Right kidney (tissue), 9 donors: Measurements from ENCODE around the gene ATP1A3.
"Not testable (repeated sequence)": the region's sequence is repeated elsewhere in the genome, so short reads cannot be mapped to it uniquely, and the experiment has no call there.

ENCODE experiments used
- DNase-seq: peaks from one replicate; pipeline ENCODE4 v3.0.0-alpha.2; 2016
- long read RNA-seq, 8 donors: transcript quantifications; one replicate each; lab custom pipeline, GENCODE V29; 2026

ATP1A3 gene
- long read RNA-seq, donor 1, result 0 reads
- long read RNA-seq, donor 2, result 0 reads
- long read RNA-seq, donor 3, result 0 reads
- long read RNA-seq, donor 4, result 0 reads
- long read RNA-seq, donor 5, result 0 reads
- long read RNA-seq, donor 6, result 0 reads
- long read RNA-seq, donor 7, result 0 reads
- long read RNA-seq, donor 8, result 0 reads

DNA sequence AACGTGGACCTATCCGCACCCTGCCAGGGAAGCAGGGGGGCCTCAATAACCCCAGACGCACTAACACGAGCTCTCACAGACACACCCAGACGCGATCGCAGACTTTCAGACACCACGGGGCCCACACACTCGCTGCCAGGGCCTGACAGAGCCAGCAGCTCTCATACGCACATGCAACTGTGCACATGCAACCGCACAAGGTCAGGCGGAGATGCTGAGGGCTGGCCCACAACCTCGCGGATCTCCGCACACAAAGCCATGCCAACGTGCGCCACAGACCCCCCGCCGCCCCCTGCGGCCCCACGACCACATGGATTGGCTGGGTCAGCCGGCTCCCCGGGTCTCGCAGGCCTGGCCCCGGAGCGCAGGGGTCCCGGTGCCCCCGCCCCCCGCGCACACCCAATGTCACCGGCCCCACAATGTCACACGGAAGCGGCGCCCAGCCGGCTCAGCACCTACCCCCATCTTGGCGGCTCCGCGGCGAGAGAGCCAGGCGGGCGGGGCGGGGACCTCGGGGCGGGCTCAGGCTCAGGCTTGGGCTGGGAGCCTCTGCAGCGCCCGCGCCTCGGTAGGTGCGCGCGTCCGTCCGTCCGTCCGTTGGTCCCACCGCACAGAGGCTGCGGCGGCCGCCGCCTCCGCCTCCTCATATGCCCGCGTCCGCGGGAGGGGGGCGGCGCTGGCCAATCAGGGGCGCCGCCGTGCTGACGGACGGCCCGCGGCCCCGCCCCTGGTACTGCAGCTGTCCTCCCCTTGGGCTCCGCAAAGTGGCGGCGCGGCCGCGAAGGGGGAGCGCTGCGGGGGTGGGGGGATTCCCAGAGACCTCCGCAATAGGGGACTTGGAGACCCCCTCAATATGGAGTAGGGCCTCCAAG is at the start of gene ATP1A3:
ATP1A3 (minus strand) TSS at position 619 of the 872 bp plus-strand sequence; CDS start at position 465, 154 bp downstream.
- peak; percentile 35 for DNase-seq

GRCh38 chr19:42042455-42043170 is 48.6 kb upstream of the ATP1A3 start:
- DNase-seq, result no peak

DNA sequence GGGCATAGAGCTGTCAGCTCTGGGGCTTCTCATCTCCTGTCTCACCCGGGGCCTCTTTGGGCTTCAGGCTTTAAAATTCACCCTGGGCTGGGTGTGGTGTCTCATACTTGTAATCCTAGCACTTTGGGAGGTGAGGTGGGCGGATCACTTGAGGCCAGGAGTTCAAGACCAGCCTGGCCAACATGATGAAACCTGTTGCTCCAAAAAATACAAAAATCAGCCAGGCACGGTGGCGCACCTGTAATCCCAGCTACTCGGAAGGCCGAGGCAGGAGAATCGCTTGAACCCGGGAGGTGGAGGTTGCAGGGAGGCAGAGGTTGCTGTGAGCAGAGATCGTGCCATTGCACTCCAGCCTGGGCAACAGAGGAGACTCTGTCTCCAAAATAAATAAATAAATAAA is 46.5 kb upstream of the ATP1A3 start:
- not testable (repeated sequence) for DNase-seq

GRCh38 chr19:42040031-42040430 is 46.0 kb upstream of the ATP1A3 start:
- no peak for DNase-seq

DNA sequence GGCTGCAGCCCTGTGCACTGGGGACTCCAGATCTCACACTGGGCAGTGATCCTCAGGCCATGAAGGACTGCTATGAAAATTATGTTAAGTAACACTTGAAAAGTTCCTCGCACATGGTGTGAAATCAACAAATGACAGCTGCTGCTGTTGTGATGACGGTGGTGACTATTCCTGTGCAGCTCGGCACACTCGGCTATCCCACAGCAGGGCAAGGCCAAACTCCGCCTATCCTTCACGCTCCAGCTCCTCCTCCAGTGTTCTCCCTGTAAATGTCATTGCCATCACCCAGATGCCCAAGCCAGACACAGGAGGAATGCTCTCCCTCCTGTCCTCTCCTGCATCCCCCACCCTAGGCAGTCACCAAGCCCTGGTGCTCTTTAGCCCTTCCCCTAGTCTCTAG is 44.6 kb upstream of the ATP1A3 start:
- DNase-seq, result no peak

- DNase-seq, result no peak
Observed at GRCh38 chr19:42037649-42038048, 43.6 kb upstream of the ATP1A3 start.

DNA sequence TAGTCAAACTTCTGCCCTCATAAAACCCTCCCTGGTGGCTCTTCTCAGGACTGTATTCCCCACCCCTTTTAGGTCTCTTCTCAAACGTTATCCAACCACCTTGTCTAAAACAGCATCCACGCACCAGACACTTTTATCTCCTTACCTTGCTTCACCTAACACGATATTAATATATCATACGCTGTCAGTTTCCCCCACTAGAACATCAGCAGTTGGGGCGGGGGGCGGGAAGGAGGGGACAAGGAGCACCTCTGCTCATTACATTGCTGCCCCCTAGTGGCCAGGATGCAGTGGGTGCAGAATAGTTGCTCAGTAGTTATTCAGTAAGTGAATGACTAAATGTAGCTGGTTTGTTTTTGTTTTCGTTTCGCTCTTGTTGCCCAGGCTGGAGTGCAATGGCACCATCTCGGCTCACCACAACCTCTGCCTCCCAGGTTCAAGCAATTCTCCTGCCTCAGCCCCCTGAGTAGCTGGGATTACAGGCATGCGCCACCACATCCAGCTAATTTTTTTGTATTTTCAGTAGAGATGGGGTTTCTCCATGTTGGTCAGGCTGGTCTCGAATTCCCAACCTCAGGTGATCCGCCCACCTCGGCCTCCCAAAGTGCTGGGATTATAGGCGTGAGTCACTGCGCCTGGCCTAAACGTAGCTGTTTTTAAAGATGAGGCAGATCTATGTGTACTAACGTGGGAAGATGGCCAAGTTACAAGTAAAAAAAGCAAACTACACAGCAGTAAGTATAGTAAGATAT is 40.8 kb upstream of the ATP1A3 start:
- DNase-seq, result peak; percentile 18

DNA sequence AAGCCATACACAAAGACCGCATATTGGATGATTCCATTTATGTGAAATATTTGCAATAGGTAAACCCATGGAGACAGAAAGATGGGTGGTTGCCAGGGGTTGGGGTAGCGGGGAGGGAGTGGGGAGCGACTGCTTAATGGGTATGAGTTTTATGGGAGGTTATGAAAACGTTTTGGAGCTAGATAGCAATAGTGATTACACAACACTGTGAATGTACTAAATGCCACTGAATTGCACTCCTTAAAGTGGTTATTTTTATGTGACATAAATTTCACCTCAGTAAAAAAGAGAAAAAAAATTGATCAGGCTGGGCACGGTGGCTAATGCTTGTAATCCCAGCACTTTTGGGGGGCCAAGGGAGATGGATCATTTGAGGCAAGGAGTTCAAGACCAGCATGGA is 39.4 kb upstream of the ATP1A3 start:
- DNase-seq, result no peak

- no peak for DNase-seq
Observed at GRCh38 chr19:42032431-42032830, 38.4 kb upstream of the ATP1A3 start.

GRCh38 chr19:42030645-42031440 is 36.8 kb upstream of the ATP1A3 start:
- DNase-seq, result no peak

DNA sequence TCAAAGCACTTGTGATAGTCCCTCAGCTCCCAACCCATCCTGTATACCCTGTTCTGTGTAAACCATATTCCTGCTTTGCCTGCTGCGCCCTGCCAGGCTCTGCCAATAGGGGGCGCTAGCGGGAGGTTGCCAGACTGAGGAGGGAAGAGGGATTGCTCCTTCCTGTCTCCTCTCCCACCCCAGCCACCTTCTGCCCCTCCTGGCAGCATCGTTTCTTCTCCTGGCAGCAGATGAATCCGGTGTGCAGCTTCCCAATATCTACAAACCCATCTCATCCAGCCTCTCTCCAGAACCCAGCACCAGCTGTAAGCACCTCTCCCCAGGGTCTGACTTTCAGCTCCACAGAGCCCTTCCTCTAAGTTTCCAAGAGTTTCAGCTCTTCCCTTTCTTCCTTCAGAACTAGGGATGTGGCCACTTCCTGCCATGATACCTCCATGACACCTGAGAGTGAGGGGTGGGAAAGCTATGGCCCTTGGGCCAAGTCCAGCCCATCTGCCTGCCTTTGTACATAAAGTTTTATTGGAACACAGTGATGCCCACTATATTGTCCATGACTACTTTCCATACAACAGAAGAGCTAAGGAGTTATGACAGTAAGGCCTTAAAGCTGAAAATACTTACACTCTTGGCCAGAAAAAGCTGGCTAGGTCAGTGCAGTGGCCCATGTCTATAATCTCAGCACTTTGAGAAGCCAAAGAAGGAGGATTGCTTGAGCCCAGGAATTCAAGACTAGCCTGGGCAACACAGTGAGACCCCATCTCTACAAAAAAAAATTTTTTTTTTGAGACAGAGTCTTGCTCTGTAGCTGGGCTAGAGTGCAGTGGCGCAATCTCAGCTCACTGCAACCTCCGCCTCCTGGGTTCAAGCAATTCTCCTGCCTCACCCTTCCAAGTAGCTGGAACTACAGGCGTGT is 34.5 kb upstream of the ATP1A3 start:
- no peak for DNase-seq

- DNase-seq, result no peak
Observed at GRCh38 chr19:42024622-42025111, 30.6 kb upstream of the ATP1A3 start.

DNA sequence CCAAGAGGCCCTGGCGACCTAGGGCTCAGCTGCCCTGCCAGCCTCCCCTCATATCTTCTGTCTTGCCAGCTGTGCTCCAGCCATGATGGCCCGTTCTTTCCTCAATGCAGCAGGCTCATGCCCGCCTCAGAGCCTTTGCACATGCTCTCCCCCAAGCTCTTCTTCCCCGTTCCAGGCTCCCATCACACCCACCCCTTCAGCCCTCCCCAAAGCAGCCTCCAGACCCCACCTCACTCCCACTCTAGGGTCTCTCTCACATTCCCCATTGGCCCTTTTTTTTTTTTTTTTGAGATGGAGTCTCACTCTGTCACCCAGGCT is 29.9 kb upstream of the ATP1A3 start:
- no peak for DNase-seq

DNA sequence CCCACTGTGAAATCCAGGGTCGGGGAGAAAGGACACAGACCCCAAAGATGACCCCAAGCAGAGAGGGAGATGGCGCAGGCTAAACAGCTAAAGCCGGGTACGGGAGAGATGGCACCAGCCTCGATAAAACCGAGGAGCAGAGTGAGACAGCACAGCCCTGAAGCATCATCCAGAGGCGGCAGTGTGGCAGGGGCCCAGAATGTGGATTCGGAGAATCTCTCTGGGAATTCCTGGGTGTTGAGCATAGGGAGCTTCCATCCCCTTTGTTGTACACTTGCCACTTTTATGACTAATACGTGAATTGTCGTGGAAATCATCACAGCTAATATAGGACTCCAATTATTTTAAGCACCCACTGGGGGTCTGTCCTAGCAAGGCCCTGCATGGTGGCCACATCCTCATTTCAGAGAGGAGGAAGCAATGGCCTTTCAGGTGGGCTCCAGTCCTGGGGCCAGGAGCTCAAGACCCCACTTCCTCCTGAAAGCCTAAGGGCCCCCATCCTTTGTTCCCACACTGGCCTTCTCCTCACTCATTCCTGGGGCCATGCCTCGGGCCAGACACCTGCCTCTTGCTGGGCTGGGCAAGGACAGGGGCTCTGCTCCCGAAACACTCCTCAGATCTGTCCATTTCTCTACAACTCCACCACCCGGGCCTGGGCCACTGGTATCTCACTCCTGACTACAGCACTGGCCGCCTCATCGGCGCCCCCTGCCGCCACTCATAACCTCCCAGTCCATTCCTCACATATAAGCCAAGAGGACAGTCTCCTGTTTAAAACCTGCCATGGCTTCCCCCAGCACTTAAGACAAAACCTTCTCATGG is 29.3 kb upstream of the ATP1A3 start:
- no peak for DNase-seq

DNA sequence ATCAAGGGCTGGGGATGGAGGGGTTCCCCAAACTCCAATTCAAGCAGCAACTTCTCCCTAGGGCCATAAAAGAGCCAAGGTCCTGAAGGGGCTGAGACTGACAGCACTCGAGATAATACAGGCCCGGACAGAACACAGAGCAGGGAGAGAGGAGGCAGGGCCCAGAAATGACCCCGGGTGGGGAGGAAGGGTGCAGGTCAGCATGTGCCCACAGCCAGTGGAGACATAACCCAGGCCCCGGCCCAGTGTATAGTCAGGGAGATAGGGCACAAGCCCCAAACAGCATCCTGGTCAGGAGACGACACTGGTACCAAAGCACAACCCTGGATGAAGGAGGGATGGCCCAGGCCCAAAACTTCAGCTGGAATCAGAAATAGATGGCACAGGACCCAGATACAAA is 28.6 kb upstream of the ATP1A3 start:
- no peak for DNase-seq

- DNase-seq, result no peak
Observed at GRCh38 chr19:42021185-42021584, 27.2 kb upstream of the ATP1A3 start.

DNA sequence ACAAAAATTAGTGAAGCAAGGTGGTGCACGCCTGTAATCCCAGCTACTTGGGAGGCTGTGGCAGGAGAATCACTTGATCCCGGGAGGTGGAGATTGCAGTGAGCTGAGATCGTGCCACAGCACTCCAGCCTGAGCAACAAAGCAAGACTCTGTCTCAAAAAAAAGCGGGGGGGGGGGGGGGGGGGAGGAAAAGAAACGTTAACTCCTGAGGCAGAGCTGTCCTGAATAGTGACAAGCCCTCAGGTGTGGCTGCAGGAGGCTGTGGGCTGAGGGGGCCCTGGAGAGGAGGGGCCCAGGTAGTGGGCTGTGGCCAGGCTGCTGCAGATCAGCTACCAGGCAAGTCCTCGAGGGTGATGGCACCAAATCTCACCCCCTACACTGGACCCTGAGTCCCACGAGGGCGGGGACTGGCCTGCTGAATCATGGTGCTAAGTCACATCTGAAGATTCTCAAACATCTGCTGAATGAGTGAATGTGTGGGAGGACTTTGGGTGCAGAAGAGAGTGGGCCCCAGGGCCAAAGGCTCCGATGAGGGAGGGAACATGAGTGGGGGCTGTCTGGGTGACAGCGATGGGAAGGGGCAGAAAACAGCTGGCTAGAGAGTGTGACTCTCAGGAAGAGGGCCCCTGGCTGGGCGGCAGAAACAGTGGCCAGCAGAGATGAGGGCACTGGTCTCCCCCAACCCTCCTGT is 24.6 kb upstream of the ATP1A3 start:
- no peak for DNase-seq

GRCh38 chr19:42017040-42017439 is 23.0 kb upstream of the ATP1A3 start:
- no peak for DNase-seq

DNA sequence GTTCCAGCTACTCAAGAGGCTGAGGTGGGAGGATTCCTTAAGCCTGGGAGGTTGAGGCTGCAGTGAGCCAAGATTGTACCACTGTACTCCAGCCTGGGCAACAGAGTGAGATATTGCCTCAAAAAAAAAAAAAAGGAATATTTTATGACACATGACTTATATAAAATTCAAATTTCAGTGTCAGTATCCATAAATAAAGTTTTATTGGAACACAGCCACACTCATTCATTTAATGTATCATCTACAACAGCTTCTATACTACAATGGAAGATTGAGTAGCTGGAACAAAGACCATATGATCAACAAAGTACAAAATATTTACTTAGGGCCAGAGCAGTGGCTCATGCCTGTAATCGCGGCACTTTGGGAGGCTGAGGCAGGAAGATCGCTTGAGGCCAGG is 18.7 kb upstream of the ATP1A3 start:
- DNase-seq, result not testable (repeated sequence)
